ENCODE measurements around the gene UBALD1. TPM values are rescaled to one million over a fixed set of nuclear protein-coding genes. Genes with fewer than 3 reads are reported as not detected.
A peak's percentile ranks its signal among the peaks of the same experiment; 100 is the strongest.

UBALD1 gene
- total and polyA plus RNA-seq, 10 of the 15 experiments (the other 5 are each of a cell fraction or from before 2014, with no cell fraction given): 0.05 to 32.7 (median 5.1) TPM

DNA sequence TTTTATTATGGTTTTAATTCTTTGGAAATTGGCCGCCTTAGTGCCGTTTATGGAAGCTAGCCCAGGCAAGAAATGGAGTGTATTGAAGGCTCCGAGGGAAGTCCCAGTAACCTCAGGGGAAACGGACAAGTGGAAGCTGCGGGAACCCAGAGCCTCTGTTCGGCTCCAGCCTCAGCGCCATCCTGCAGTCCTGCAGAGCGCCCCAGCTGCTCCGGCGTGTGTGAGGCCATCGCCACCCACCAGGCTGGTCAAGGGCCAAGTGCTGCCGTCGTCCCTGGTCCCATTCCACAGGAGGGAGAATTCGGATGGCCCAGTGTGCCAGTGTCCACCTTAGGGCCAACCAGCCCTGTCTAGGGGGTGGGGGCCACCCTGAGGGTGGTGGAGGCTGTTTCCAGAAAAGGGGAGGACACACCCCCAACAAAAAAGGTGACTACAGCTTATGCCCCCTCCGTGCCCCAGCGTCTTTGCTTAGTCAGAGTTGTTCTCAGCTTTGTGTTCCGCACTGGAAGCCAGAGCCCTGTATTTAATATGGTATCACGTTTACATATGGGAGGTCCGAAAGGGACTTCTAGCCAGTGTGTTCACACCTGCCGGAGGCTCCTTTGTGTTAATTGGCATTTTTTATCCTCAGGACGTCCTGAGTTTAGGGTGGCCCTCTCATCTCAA is 22.9 kb upstream of the UBALD1 start:
- Histone ChIP-seq H3K36me3 (ENCODE audit: control insufficient read depth in 2 of 2, insufficient read depth in 2 of 2, low read length in 1 of 2) (peaks cover 6 to 10% of the 10 kb centered on the region in 2 experiments), H3K4me1 (ENCODE audit: control insufficient read depth, insufficient read depth, low read length) (peaks cover 5% of the 10 kb centered on the region; the same call in 1 of the 2 replicates), H3K4me3 (no peak overlapping the region), H4K20me1 (ENCODE audit: control insufficient read depth, insufficient read depth) (peaks cover 9% of the 10 kb centered on the region; the same call in 1 of the 2 replicates), H2AFZ (ENCODE audit: control insufficient read depth, low read depth, low read length) (no peak overlapping the region), H3K4me2 (ENCODE audit: control insufficient read depth, insufficient read depth) (no peak overlapping the region), H3K9ac (ENCODE audit: control insufficient read depth, insufficient read depth, low read length) (no peak overlapping the region), H3K79me2 (ENCODE audit: control insufficient read depth, insufficient read depth, low read length) (peaks cover 24% of the 10 kb centered on the region), H3K27me3 (replicated peaks in 1 of 2; ENCODE audit: control insufficient read depth in 2 of 2, insufficient read depth in 2 of 2, low read length in 1 of 2) (no peaks in the 10 kb centered on the region), H3K9me3 (replicated peaks; ENCODE audit: control insufficient read depth, insufficient read depth, low read length) (no peaks in the 10 kb centered on the region), H3K27ac (ENCODE audit: control insufficient read depth, insufficient read depth) (no peak overlapping the region)
- ChIA-PET RAD21 (ENCODE audit: unreplicated experiment) (no interaction called here), SMC1A (ENCODE audit: uncharacterized antibody, unreplicated experiment) (no interaction called here), POLR2A (interaction anchor here (1.4 kb wide), 1 partner anchor 12 kb away, joined by 5 read pairs; no protein-coding TSS in a partner anchor), CTCF (interaction anchor here (1.0 to 1.7 kb wide), 3 partner anchors 12 to 14 kb away, joined by 4 to 5 read pairs (median 4); partner anchors contain the start of gene MGRN1)
- in situ Hi-C loops (cut with MboI): no loop called here
- DNase-seq (ENCODE audit: low read depth, low spot score) (no peak), FAIRE-seq (no peak), ATAC-seq (no peak)
- TF ChIP-seq, protein P1, sequence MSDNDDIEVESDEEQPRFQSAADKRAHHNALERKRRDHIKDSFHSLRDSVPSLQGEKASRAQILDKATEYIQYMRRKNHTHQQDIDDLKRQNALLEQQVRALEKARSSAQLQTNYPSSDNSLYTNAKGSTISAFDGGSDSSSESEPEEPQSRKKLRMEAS (IDR thresholded peaks at IDR 0.05; ENCODE audit: low read depth, low read length): no peak
- TF ChIP-seq EZH2 (IDR thresholded peaks at IDR 0.05; ENCODE audit: borderline replicate concordance, control insufficient read depth, low read depth, low read length) (no peak), IKZF2 (IDR thresholded peaks at IDR 0.05) (no peak), SP1 (IDR thresholded peaks at IDR 0.05; ENCODE audit: low read depth, low read length) (no peak), KAT2A (conservative IDR thresholded peaks at IDR 0.05; ENCODE audit: control insufficient read depth, low read depth, low read length) (no peak)
- TF ChIP-seq, protein P2, sequence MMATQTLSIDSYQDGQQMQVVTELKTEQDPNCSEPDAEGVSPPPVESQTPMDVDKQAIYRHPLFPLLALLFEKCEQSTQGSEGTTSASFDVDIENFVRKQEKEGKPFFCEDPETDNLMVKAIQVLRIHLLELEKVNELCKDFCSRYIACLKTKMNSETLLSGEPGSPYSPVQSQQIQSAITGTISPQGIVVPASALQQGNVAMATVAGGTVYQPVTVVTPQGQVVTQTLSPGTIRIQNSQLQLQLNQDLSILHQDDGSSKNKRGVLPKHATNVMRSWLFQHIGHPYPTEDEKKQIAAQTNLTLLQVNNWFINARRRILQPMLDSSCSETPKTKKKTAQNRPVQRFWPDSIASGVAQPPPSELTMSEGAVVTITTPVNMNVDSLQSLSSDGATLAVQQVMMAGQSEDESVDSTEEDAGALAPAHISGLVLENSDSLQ (IDR thresholded peaks at IDR 0.05): no peak
- TSS peak; percentile 42 for BruUV-seq (replicated peaks)
- WGBS (ENCODE audit: insufficient coverage, insufficient replicate concordance, low lambda C conversion rate, missing lambda C conversion rate): 91% methylated on average over 21 of the region's 21 CpGs
- intact Hi-C loops (cut with micrococcal nuclease; ENCODE audit: unreplicated experiment): no loop called here

Data from GM12878 (cell line).